Gastroesophageal sphincter (tissue), 4 donors: ENCODE results near the gene SH2D7. TPM values are rescaled to one million over a fixed set of nuclear protein-coding genes. Genes with fewer than 3 reads are reported as not detected.

Experiments
- ATAC-seq: fragments of 150-250 bp; one replicate; pipeline ENCODE4 v1.9.1; 2016; ENCODE audit warnings: mild to moderate bottlenecking, moderate library complexity
- H3K27ac ChIP-seq, 4 donors: fragments of 200-600 bp; sonication (generic) in 3 of 4; 1 replicate in 3 of 4; 2 replicates in 1 of 4; pipeline ENCODE4 v1.5.1; 2016 to 2019
- H3K27me3 ChIP-seq: fragments of 200-600 bp; sonication (generic); one replicate; pipeline ENCODE4 v1.5.1; 2019
- H3K36me3 ChIP-seq, 2 donors: fragments of 200-600 bp; sonication (generic); one replicate each; pipeline ENCODE4 v1.5.1; 2019; ENCODE audit warnings: control low read depth in 1 of 2
- H3K4me1 ChIP-seq, 3 donors: fragments of 200-600 bp; sonication (generic); 1 replicate in 2 of 3; 2 replicates in 1 of 3; pipeline ENCODE4 v1.5.1; 2016 to 2019; ENCODE audit warnings: control low read depth in 2 of 3
- H3K4me3 ChIP-seq, 2 donors: fragments of 200-600 bp; sonication (generic); one replicate each; pipeline ENCODE4 v1.5.1; 2019; ENCODE audit warnings: mild to moderate bottlenecking in 1 of 2, moderate library complexity in 1 of 2
- H3K9me3 ChIP-seq, 3 donors: fragments of 200-600 bp; sonication (generic); one replicate each; pipeline ENCODE4 v1.5.1; 2017 to 2019; ENCODE audit warnings: control low read depth in 2 of 3
- CTCF ChIP-seq, 4 experiments: fragments of 200-600 bp in 2 of 4; fragments of 450-650 bp in 2 of 4; sonication (generic) in 1 of 4; IDR thresholded peaks; one replicate each; pipeline ENCODE4 v1.5.1; 2017 to 2019; ENCODE audit warnings: antibody characterized with exemption in 4 of 4, mild to moderate bottlenecking in 2 of 4, moderate library complexity in 2 of 4
- EP300 ChIP-seq: sonication (generic); formaldehyde crosslinking; IDR thresholded peaks from one replicate; pipeline ENCODE4 v1.6.1; 2017; ENCODE audit warnings: antibody characterized with exemption, mild to moderate bottlenecking
- POLR2A ChIP-seq, 2 donors: fragments of 450-650 bp; IDR thresholded peaks; one replicate each; pipeline ENCODE4 v1.6.1; 2017; ENCODE audit warnings: antibody characterized with exemption in 2 of 2, mild to moderate bottlenecking in 2 of 2, moderate library complexity in 1 of 2
- POLR2AphosphoS5 ChIP-seq: sonication (generic); formaldehyde crosslinking; IDR thresholded peaks from one replicate; pipeline ENCODE4 v1.6.1; 2017; ENCODE audit warnings: antibody characterized with exemption
- WGBS, 2 donors: methylation state at CpG; one replicate each; pipeline ENCODE4 v1.1.5; 2018; ENCODE audit warnings: low coverage in 1 of 2; 5-methylcytosine and 5-hydroxymethylcytosine counted together
- total RNA-seq, 4 donors: library from RNA; depleted of rRNA; stranded (reverse); fragments of >200 nt; gene quantifications; one replicate each; pipeline ENCODE4 v1.1.0, GENCODE V29; 2016

Gene SH2D7
- total RNA-seq, 4 donors from 2014 or later = not detected

GRCh38 chr15:78059110-78059839 is 33.1 kb upstream of the SH2D7 start:
- Histone ChIP-seq H3K4me1 (peaks cover 0 to 98% (median 68%) of the 10 kb centered on the region in 3 donors), H3K4me3 (no peak overlapping the region), H3K36me3 (no peaks in the 10 kb centered on the region), H3K27me3 (no peaks in the 10 kb centered on the region), H3K9me3 (no peaks in the 10 kb centered on the region), H3K27ac (peak overlapping the region in 3 of 4 donors; percentile 46 to 66 (median 54))
- TF ChIP-seq CTCF (IDR thresholded peaks at IDR 0.05) (no peak), EP300 (no peak), POLR2A (IDR thresholded peaks at IDR 0.05) (no peak), POLR2AphosphoS5 (no peak)
- WGBS, 2 donors = 60% methylated on average over 1 of the region's 3 CpGs; no CpG with 5 or more reads in 1 of the 2 donors
- ATAC-seq = no peak

GRCh38 chr15:78060232-78060631 is 32.1 kb upstream of the SH2D7 start:
- Histone ChIP-seq H3K9me3 (no peaks in the 10 kb centered on the region), H3K4me1 (peaks cover 8 to 98% (median 74%) of the 10 kb centered on the region in 3 donors), H3K27ac (peak overlapping the region in 2 of 4 donors; percentile 46 to 66), H3K36me3 (no peaks in the 10 kb centered on the region), H3K27me3 (no peaks in the 10 kb centered on the region), H3K4me3 (no peak overlapping the region)
- no peak for TF ChIP-seq CTCF (IDR thresholded peaks at IDR 0.05)
- TF ChIP-seq POLR2AphosphoS5 = no peak
- TF ChIP-seq EP300 = no peak
- TF ChIP-seq POLR2A (IDR thresholded peaks at IDR 0.05) = no peak
- WGBS, 2 donors = 88 to 94% methylated on average over 3 to 5 of the region's 5 CpGs
- ATAC-seq = no peak

- no peaks in the 10 kb centered on the region for H3K9me3 ChIP-seq
- H3K4me3 ChIP-seq = peak overlapping the region in 1 of 2 donors; percentile 18
- H3K36me3 ChIP-seq = no peaks in the 10 kb centered on the region
- peaks cover 16 to 98% (median 69%) of the 10 kb centered on the region in 3 donors for H3K4me1 ChIP-seq
- H3K27ac ChIP-seq = peak overlapping the region in 3 of 4 donors; percentile 62 to 80 (median 75)
- TF ChIP-seq POLR2A (IDR thresholded peaks at IDR 0.05) (no peak), EP300 (no peak), CTCF (IDR thresholded peaks at IDR 0.05) (no peak), POLR2AphosphoS5 (no peak)
- 3 to 16% methylated on average over 3 to 6 of the region's 6 CpGs for WGBS, 2 donors
- no peak for ATAC-seq
- no peaks in the 10 kb centered on the region for H3K27me3 ChIP-seq
Measured at GRCh38 chr15:78061963-78062427, 30.4 kb upstream of the SH2D7 start.

GRCh38 chr15:78063217-78063616 is 29.1 kb upstream of the SH2D7 start:
- Histone ChIP-seq H3K4me1 (peaks cover 23 to 98% (median 74%) of the 10 kb centered on the region in 3 donors), H3K36me3 (no peaks in the 10 kb centered on the region), H3K27me3 (no peaks in the 10 kb centered on the region), H3K4me3 (no peak overlapping the region), H3K27ac (peak overlapping the region; percentile 72 to 86 (median 78)), H3K9me3 (no peaks in the 10 kb centered on the region)
- TF ChIP-seq CTCF (IDR thresholded peaks at IDR 0.05) = no peak
- TF ChIP-seq POLR2AphosphoS5 = no peak
- TF ChIP-seq EP300 = no peak
- no peak for ATAC-seq

- Histone ChIP-seq H3K36me3 (no peaks in the 10 kb centered on the region), H3K27me3 (no peaks in the 10 kb centered on the region), H3K27ac (peak overlapping the region; percentile 72 to 86 (median 78)), H3K9me3 (no peaks in the 10 kb centered on the region), H3K4me1 (peaks cover 27 to 98% (median 78%) of the 10 kb centered on the region in 3 donors), H3K4me3 (no peak overlapping the region)
- 46 to 63% methylated on average over 5 of the region's 5 CpGs for WGBS, 2 donors
- no peak for TF ChIP-seq EP300
- TF ChIP-seq POLR2AphosphoS5 = peak; percentile 34
- ATAC-seq = no peak
Measured at GRCh38 chr15:78063970-78064385, 28.4 kb upstream of the SH2D7 start.
